Midbrain (tissue), 1 donor: ENCODE measurements around the gene IQGAP1.

Source experiments
- DNase-seq: peaks from one replicate; lab custom pipeline; 2025; lab: John Stamatoyannopoulos, UW

IQGAP1 gene

DNA sequence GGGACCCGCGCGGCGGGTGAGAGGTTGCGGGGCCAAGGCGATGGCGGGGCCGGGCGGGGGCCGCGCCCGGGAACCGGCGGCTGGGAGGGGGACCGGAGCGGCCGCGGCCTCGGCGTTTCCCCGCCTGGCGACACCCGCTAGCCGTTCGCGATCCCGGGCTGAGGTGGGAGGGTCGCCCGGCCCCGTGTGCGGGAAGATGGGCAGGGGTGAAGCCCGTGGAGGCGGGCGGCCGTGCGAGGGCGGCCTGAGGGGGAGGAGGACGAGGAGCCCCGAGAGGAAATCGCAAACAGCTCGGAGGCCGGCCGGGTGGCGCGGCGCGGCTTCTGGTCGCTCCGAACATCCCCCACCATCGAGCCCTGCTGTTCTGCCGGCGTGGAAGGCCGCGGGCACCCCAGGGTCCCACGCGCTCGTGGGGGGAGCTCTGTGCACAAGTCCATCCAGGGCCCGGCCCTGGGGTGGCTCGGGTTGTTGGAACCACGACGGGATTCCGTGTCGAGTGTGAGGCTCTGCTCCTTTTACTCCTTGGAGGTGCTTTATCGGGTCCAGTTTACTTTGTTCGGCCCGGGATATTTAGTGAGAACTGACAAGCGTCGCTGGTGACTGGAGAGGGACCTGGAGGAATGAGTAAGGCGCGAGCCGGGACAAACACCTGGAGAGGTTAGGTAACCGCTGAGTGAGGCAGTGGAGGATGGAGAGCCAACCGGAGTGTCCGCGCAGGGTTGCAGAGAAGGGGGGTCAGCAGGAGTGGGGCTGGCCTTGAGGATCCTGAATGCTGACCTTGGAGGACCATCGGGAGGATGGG is 142.4 kb downstream of the IQGAP1 start:
- peak; percentile 53 for DNase-seq

DNA sequence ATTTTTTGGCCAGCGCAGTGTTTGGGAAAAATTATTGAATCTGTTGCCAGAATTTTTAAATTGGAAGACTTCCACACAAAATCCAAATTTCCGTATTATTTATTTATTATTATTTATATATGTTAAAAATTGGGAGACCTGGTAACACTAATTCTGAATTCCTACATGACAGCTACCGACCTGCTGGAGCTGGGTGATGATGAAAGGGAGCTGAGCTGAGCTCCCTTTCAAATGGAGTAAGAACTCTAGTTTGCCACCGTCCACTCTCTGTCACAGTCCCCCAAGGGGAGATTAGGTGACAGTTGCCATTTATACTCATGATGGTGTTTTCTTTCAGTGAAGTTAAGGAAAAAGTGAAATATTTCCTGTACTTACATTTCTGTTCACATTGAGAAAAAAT is 143.1 kb downstream of the IQGAP1 start:
- no peak for DNase-seq

DNA sequence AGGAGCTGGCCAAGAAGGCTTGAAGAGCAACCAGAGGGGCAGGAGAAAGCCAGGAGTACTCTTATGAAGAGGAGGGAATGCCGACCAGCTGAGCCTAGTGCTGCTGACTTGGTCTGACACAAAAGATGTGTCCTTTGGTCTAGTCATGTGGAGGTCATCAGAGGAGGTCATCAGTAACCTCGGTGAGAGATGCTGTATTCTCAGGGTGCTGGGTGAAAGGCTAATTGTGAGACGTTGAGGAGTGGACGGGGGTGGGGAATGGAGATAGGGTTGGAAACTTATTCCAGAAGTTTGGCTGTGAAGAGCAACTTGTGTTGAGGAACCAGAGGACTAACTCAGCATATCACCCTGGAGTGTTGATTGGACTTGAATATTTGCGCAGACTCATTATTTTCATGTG is 147.2 kb downstream of the IQGAP1 start:
- DNase-seq = no peak

DNA sequence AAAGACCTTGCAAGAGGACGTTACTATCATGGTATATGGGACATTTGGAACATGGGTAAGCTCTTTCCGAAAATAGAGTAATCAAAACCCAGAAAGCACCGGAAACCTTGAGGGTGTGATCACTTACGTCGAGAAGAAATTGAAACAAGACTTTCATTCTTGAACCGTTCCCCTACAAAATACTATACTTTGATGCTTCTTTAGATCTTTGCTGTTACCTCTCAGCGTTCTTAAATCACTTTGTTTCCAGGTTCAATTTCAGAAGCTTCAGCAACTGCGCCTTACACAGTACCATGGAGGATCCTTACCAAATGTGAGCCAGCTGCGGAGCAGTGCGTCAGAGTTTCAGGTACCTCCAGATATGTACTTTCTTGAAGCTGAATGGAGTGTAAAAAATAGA is 151.7 kb downstream of the IQGAP1 start:
- no peak for DNase-seq

DNA sequence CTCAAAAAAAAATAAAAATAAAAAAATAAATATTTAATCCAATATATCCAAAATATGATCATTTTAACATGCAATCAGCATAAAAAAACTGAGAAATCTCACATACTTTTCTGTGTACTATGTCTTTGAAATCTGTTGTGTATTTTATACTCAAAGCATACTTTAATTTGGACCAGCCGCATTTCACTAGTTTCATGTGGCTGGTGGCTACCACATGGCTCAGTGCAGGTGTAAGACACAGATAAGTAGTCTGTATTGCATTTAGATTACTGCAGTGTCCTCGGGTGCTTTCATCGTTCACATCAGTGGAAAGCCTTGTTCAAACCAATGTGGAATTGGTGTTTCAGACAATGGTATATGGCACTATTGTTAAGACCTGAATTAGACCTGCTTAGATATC is 152.7 kb downstream of the IQGAP1 start:
- DNase-seq = no peak

DNA sequence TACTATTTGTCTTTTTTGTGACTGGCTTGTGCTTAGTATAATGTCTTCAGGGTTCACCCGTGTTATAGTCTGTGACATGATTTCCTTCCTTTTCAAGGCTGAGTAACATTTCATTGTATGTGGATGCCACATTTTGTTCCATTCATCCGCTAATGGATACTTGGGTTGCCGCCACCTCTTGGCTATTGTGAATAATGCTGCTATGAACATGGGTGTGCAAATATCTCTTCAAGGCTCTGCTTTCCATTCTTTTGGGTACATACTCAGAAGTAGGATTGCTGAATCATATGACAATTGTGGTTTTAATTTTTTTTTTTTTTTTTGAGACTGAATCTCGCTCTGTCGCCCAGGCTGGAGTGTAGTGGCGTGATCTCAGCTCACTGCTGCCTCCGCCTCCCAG is 157.1 kb downstream of the IQGAP1 start:
- DNase-seq = no peak

DNA sequence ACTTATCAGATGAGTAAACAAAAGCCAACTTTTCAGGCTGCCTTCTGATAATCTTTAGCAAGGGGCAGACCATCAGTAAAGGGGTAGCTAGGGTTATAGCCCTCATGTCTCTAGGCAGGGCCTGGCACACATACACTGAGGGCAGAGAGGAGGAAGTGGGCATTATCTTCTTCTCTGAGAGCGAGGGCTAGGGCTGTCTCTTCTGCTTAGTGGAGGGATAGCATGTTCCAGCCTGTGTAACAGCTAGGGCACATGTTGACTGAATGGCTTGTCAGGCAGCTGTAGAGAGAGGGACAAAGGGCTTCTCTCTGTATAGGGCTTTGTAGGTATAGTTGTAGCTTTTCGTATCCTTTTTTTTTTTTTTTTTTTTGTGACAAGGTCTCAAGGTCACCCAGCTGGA is 159.5 kb downstream of the IQGAP1 start:
- no peak for DNase-seq

DNA sequence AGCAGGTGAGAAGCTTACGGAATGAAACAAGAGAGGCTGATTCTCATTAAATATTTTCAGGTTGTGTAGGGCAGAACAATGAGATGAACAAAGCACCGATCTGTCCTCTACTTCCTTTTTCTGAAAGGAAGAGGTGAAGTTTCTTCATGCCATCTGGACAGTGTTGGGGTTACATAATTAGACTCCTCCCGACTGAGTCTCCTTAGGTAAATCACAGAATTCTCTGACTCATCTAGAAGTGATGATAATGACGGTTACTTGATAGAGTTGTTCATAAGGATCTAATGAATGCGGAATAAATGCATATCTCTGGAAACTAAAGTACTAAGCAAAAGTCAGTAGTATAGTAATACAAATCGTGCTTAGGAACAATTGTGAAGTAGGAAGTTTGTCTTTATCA is 162.9 kb downstream of the IQGAP1 start:
- no peak for DNase-seq
